ENCODE data around the gene TIAM2.

DNA sequence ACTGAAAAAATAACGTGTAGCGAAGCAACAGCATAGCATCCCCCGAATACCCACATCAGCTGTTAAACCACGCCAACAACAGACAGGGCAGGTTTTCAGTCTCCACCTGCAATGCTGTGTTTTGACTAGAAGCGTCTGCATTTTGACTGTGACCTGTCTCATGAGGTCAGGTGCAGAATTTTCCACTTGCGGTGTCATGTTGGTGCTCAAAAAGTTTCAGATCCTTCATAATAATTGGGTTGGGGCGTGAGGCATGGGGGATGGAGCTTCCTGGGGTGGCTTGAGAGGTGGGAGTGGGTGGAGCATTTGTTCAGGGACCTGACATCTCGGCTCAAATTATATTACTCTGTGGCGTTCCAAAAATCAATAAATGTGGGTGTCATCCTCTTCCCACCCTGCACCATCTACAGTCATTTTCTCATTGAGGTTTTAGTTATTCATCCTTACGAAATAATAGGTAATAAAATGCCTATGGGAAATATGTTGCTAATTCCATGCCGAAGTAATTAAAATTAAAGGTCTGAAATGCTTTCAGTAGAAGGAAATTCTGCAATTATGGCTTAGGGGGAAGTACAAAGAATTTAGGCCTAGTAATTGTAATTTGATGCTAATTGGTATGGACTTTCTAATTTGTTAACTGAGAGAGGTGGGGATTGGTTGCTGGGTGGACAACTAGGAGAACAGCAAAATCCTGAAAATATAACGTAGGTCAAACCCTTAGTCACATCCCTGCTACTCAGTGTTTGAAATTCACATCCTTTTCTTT, 81.0 kb downstream of the TIAM2 start:
- TF ChIP-seq ZNF274 (IDR thresholded peaks at IDR 0.05; ENCODE audit: borderline replicate concordance, low read depth, low read length) (no peak), ZBTB7A (IDR thresholded peaks at IDR 0.05; ENCODE audit: borderline replicate concordance, control insufficient read depth, low read depth, low read length) (no peak), ZNF639 (CRISPR knock-in tag; conservative IDR thresholded peaks at IDR 0.05 in 1 of 2, IDR thresholded peaks at IDR 0.05 in 1 of 2) (no peak), CSDE1 (IDR thresholded peaks at IDR 0.05) (no peak), ZNF354B (CRISPR knock-in tag; IDR thresholded peaks at IDR 0.05) (no peak), ELK1 (CRISPR knock-in tag; IDR thresholded peaks at IDR 0.05) (no peak), MAFK (IDR thresholded peaks at IDR 0.05; ENCODE audit: low read length) (no peak), MYC (IDR thresholded peaks at IDR 0.05; ENCODE audit: low read depth, low read length) (no peak), MYC (CRISPR knock-in tag; IDR thresholded peaks at IDR 0.05; ENCODE audit: borderline replicate concordance, low read depth) (no peak), ZNF3 (CRISPR knock-in tag; IDR thresholded peaks at IDR 0.05) (no peak), XRCC5 (IDR thresholded peaks at IDR 0.05; ENCODE audit: low read depth, low read length) (no peak), TFE3 (CRISPR knock-in tag; IDR thresholded peaks at IDR 0.05) (no peak), E2F4 (CRISPR knock-in tag; IDR thresholded peaks at IDR 0.05; ENCODE audit: low read depth) (no peak)
- TF ChIP-seq, protein P1, sequence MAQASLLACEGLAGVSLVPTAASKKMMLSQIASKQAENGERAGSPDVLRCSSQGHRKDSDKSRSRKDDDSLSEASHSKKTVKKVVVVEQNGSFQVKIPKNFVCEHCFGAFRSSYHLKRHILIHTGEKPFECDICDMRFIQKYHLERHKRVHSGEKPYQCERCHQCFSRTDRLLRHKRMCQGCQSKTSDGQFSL (CRISPR knock-in tag; IDR thresholded peaks at IDR 0.05) = no peak
- TF ChIP-seq, protein P1 (tag; IDR thresholded peaks at IDR 0.05) = no peak

Measured in K562 (cell line).